ENCODE results near the gene MYO15B.

The MYO15B gene

DNA sequence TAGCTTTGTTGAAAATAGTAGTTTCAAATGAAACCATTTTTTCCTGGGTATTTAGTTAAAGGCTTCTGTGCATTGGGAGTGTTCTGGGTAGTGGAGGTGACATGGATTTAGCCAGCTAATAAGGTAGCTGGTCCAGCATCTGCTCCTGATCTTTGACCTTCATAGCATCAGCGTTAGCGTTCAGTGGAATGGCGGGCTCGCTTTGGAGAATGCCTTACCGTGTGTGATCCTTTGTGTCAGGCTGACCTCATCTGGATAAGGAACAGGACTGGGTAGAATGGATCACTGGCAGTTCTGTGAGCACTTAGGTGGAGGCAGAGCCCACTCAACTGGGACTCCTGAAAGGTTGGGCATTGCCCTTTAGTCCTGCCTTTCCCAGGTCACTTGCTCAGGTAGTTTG lies 83.3 kb downstream of the MYO15B start:
- no peak for DNase-seq

GRCh38 chr17:75672011-75672410 lies 84.4 kb downstream of the MYO15B start:
- no peak for DNase-seq

GRCh38 chr17:75673487-75673886 lies 85.9 kb downstream of the MYO15B start:
- no peak for DNase-seq

Measured in stimulated activated CD4-positive, alpha-beta T cell treated with anti-CD3 and anti-CD28 coated beads, Interleukin-12 subunit alpha, Interleukin-12 subunit beta, amount 100 ng/mL, for 4 hours (primary cell).